ENCODE results near the gene TFB1M.

GRCh38 chr6:155270561-155271091, 43.7 kb downstream of the TFB1M start:
- TF ChIP-seq CTCF (conservative IDR thresholded peaks at IDR 0.05) (no peak), EZH2 (IDR thresholded peaks at IDR 0.05; ENCODE audit: low read depth) (no peak)
